Astrocyte (in vitro differentiated cells and primary cell): ENCODE measurements around the gene DPEP1. TPM values are rescaled to one million over a fixed set of nuclear protein-coding genes. Genes with fewer than 3 reads are reported as not detected.
"Not testable (repeated sequence)": the region's sequence is repeated elsewhere in the genome, so short reads cannot be mapped to it uniquely, and the experiment has no call there.

ENCODE experiments used
- DNase-seq: peaks from one replicate; pipeline ENCODE4 v3.0.0-alpha.2; 2010; ENCODE audit warnings: low read depth
- FAIRE-seq: peaks from 2 replicates; lab custom pipeline; 2011; peaks lifted over from hg19 to GRCh38; lab: Jason Lieb, UNC
- H2AFZ ChIP-seq: 2 replicates; pipeline ENCODE4 v1.6.0; 2012; ENCODE audit warnings: low read depth, low read length, inconsistent platforms
- H3K27ac ChIP-seq: 2 replicates; pipeline ENCODE4 v1.5.1; 2011; ENCODE audit warnings: low read depth, low read length, inconsistent platforms
- H3K27me3 ChIP-seq: 2 replicates; pipeline ENCODE4 v1.6.0; 2011; ENCODE audit warnings: low read length, inconsistent platforms; ENCODE audit not compliant: insufficient read depth
- H3K36me3 ChIP-seq: 2 replicates; pipeline ENCODE4 v1.5.1; 2011; ENCODE audit warnings: low read length, inconsistent platforms; ENCODE audit not compliant: insufficient read depth
- H3K4me1 ChIP-seq: 2 replicates; pipeline ENCODE4 v1.5.1; 2011; ENCODE audit warnings: low read length, inconsistent platforms; ENCODE audit not compliant: insufficient read depth
- H3K4me2 ChIP-seq: 2 replicates; pipeline ENCODE4 v1.6.0; 2012; ENCODE audit warnings: low read length, inconsistent platforms
- H3K4me3 ChIP-seq: 2 replicates; pipeline ENCODE4 v1.5.1; 2011; ENCODE audit warnings: low read depth, mild to moderate bottlenecking, low read length, inconsistent platforms; ENCODE audit not compliant: insufficient read depth
- H3K79me2 ChIP-seq: 2 replicates; pipeline ENCODE4 v1.6.0; 2012; ENCODE audit warnings: mild to moderate bottlenecking, low read length, inconsistent platforms; ENCODE audit not compliant: insufficient read depth
- H3K9ac ChIP-seq: 2 replicates; pipeline ENCODE4 v1.6.0; 2012; ENCODE audit warnings: mild to moderate bottlenecking, low read length, inconsistent platforms
- H3K9me3 ChIP-seq: 2 replicates; pipeline ENCODE4 v1.5.1; 2012; ENCODE audit warnings: low read depth, mild to moderate bottlenecking, low read length, inconsistent platforms; ENCODE audit not compliant: insufficient read depth
- H4K20me1 ChIP-seq: 2 replicates; pipeline ENCODE4 v1.6.0; 2012; ENCODE audit warnings: low read length, inconsistent platforms; ENCODE audit not compliant: insufficient read depth
- H3K27ac Mint-ChIP-seq: one replicate; pipeline ENCODE4 v1.8.0; 2021; ENCODE audit warnings: mild to moderate bottlenecking, mixed read lengths; ENCODE audit not compliant: unreplicated experiment
- H3K27me3 Mint-ChIP-seq: one replicate; pipeline ENCODE4 v1.8.0; 2021; ENCODE audit warnings: low read depth, mixed read lengths; ENCODE audit not compliant: unreplicated experiment
- H3K36me3 Mint-ChIP-seq: one replicate; pipeline ENCODE4 v1.8.0; 2021; ENCODE audit warnings: low read depth, mixed read lengths; ENCODE audit not compliant: unreplicated experiment
- H3K4me1 Mint-ChIP-seq: one replicate; pipeline ENCODE4 v1.8.0; 2021; ENCODE audit warnings: low read depth, mixed read lengths; ENCODE audit not compliant: unreplicated experiment
- H3K4me3 Mint-ChIP-seq: one replicate; pipeline ENCODE4 v1.8.0; 2021; ENCODE audit warnings: mild to moderate bottlenecking, moderate library complexity, mixed read lengths; ENCODE audit not compliant: unreplicated experiment
- H3K9me3 Mint-ChIP-seq: one replicate; pipeline ENCODE4 v1.8.0; 2021; ENCODE audit warnings: mild to moderate bottlenecking, mixed read lengths; ENCODE audit not compliant: unreplicated experiment
- CTCF ChIP-seq: IDR thresholded peaks from 2 replicates; pipeline ENCODE4 v1.5.1; 2011; ENCODE audit warnings: low read depth, mild to moderate bottlenecking, inconsistent platforms, low read length, moderate library complexity; ENCODE audit not compliant: insufficient read depth
- EZH2 ChIP-seq: IDR thresholded peaks from 2 replicates; pipeline ENCODE4 v1.6.1; 2012; ENCODE audit warnings: mild to moderate bottlenecking, low read length, inconsistent platforms; ENCODE audit not compliant: insufficient read depth
- total RNA-seq: library from RNA; stranded (reverse); gene quantifications from 2 replicates; pipeline ENCODE4 v1.2.1, GENCODE V29; 2021

Gene DPEP1
- total RNA-seq, 1 donor from 2014 or later, result 0.11 TPM

GRCh38 chr16:89660146-89660545 lies 46.7 kb downstream of the DPEP1 start:
- Histone ChIP-seq H3K9ac (no peak overlapping the region), H2AFZ (no peak overlapping the region), H3K9me3 (no peaks in the 10 kb centered on the region), H3K27ac (no peak overlapping the region), H3K79me2 (peaks cover 56% of the 10 kb centered on the region), H3K4me2 (no peak overlapping the region), H3K4me3 (no peak overlapping the region), H3K27me3 (no peaks in the 10 kb centered on the region), H3K36me3 (peaks cover 3% of the 10 kb centered on the region), H3K4me1 (peaks cover 12% of the 10 kb centered on the region), H4K20me1 (peaks cover 21% of the 10 kb centered on the region)
- TF ChIP-seq EZH2 (no peak), CTCF (no peak)
- Mint-ChIP-seq H3K4me1 (peaks cover 9% of the 10 kb centered on the region), H3K4me3 (peak overlapping the region; percentile 42), H3K9me3 (peaks cover 7% of the 10 kb centered on the region), H3K27ac (no peak overlapping the region), H3K27me3 (no peaks in the 10 kb centered on the region), H3K36me3 (peaks cover 21% of the 10 kb centered on the region)
- FAIRE-seq (no peak), DNase-seq (no peak)

- Histone ChIP-seq H3K27me3 (no peaks in the 10 kb centered on the region), H3K27ac (no peak overlapping the region), H3K4me3 (no peak overlapping the region), H3K36me3 (peaks cover 3% of the 10 kb centered on the region), H3K4me2 (no peak overlapping the region), H3K79me2 (peaks cover 46% of the 10 kb centered on the region), H2AFZ (no peak overlapping the region), H4K20me1 (peaks cover 17% of the 10 kb centered on the region), H3K4me1 (peaks cover 12% of the 10 kb centered on the region), H3K9me3 (no peaks in the 10 kb centered on the region), H3K9ac (no peak overlapping the region)
- H3K27ac Mint-ChIP-seq, result no peak overlapping the region
- H3K4me3 Mint-ChIP-seq, result no peak overlapping the region
- no peak for TF ChIP-seq CTCF
- TF ChIP-seq EZH2, result no peak
- H3K36me3 Mint-ChIP-seq, result peaks cover 24% of the 10 kb centered on the region
- H3K27me3 Mint-ChIP-seq, result no peaks in the 10 kb centered on the region
- peaks cover 7% of the 10 kb centered on the region for H3K9me3 Mint-ChIP-seq
- H3K4me1 Mint-ChIP-seq, result peaks cover 9% of the 10 kb centered on the region
- FAIRE-seq (no peak), DNase-seq (no peak)
These were observed 47.8 kb downstream of the DPEP1 start for GRCh38 chr16:89661215-89661614.

GRCh38 chr16:89664238-89664637 lies 50.8 kb downstream of the DPEP1 start:
- not testable (repeated sequence) for H3K27ac Mint-ChIP-seq, H3K4me2 ChIP-seq, H3K4me1 ChIP-seq, H3K4me3 Mint-ChIP-seq, H3K27me3 Mint-ChIP-seq, FAIRE-seq, H3K4me3 ChIP-seq, H2AFZ ChIP-seq, H3K4me1 Mint-ChIP-seq, H3K9me3 ChIP-seq, H3K9ac ChIP-seq, H3K36me3 ChIP-seq, H3K9me3 Mint-ChIP-seq, DNase-seq, H3K27ac ChIP-seq, H3K27me3 ChIP-seq
- Histone ChIP-seq H4K20me1 (peaks cover 11% of the 10 kb centered on the region), H3K79me2 (peaks cover 17% of the 10 kb centered on the region)
- H3K36me3 Mint-ChIP-seq, result peaks cover 36% of the 10 kb centered on the region
